ENCODE data around the gene LRRC14B. TPM values are rescaled to one million over a fixed set of nuclear protein-coding genes. Genes with fewer than 3 reads are reported as not detected.

Gene LRRC14B
- total RNA-seq, 1 experiment from 2014 or later = 0.82 TPM

- H3K4me3 ChIP-seq (ENCODE audit: low read depth in 2 of 2, low read length in 2 of 2) = no peak overlapping the region
- no TSS peak for BruUV-seq (replicated peaks)
- no peak overlapping the region for H3K27ac ChIP-seq (ENCODE audit: low read length)
- H3K27me3 ChIP-seq (ENCODE audit: control insufficient read depth, insufficient read depth, low read length) = no peaks in the 10 kb centered on the region
- TF ChIP-seq SIN3A (IDR thresholded peaks at IDR 0.05; ENCODE audit: borderline replicate concordance, insufficient read depth, low read depth, low read length) (no peak), TCF7L2 (IDR thresholded peaks at IDR 0.05; ENCODE audit: low read depth, low read length) (no peak), CTCF (IDR thresholded peaks at IDR 0.05) (no peak), REST (IDR thresholded peaks at IDR 0.05; ENCODE audit: insufficient read depth in 1 of 2, low read depth in 2 of 2, low read length in 1 of 2) (no peak), POLR2AphosphoS5 (IDR thresholded peaks at IDR 0.05; ENCODE audit: low read depth, low read length) (no peak)
- H3K4me1 ChIP-seq (ENCODE audit: control insufficient read depth, insufficient read depth, low read length) = peaks cover 37% of the 10 kb centered on the region
- DNase-seq (ENCODE audit: low read depth, low spot score) = no peak
- POLR2A ChIA-PET = no interaction called here
- no peaks in the 10 kb centered on the region for H3K9me3 ChIP-seq (ENCODE audit: control insufficient read depth, insufficient read depth, low read depth, low read length)
- in situ Hi-C loops (cut with HindIII; ENCODE audit: low pct_unique_long_range_greater_than_20kb, low sequenced_read_pairs) (no loop called here), intact Hi-C loops (cut with micrococcal nuclease; ENCODE audit: unreplicated experiment) (no loop called here)
- H3K36me3 ChIP-seq (ENCODE audit: control insufficient read depth, insufficient read depth, low read length) = no peaks in the 10 kb centered on the region
- CTCF ChIA-PET = no interaction called here
- ATAC-seq = no peak
These were observed 4.9 kb upstream of the LRRC14B start for GRCh38 chr5:186091-187041.

GRCh38 chr5:187042-187431 lies 4.3 kb upstream of the LRRC14B start:
- ChIA-PET POLR2A (no interaction called here), CTCF (no interaction called here)
- DNase-seq (ENCODE audit: low read depth, low spot score) (no peak), ATAC-seq (no peak)
- TF ChIP-seq TCF7L2 (IDR thresholded peaks at IDR 0.05; ENCODE audit: low read depth, low read length) = no peak
- no peak for TF ChIP-seq SIN3A (IDR thresholded peaks at IDR 0.05; ENCODE audit: borderline replicate concordance, insufficient read depth, low read depth, low read length)
- TF ChIP-seq POLR2AphosphoS5 (IDR thresholded peaks at IDR 0.05; ENCODE audit: low read depth, low read length) = no peak
- TF ChIP-seq REST (IDR thresholded peaks at IDR 0.05; ENCODE audit: insufficient read depth in 1 of 2, low read depth in 2 of 2, low read length in 1 of 2) = no peak
- no peak for TF ChIP-seq CTCF (IDR thresholded peaks at IDR 0.05)
- Histone ChIP-seq H3K36me3 (ENCODE audit: control insufficient read depth, insufficient read depth, low read length) (no peaks in the 10 kb centered on the region), H3K4me3 (ENCODE audit: low read depth in 2 of 2, low read length in 2 of 2) (no peak overlapping the region), H3K4me1 (ENCODE audit: control insufficient read depth, insufficient read depth, low read length) (peaks cover 40% of the 10 kb centered on the region), H3K27ac (ENCODE audit: low read length) (no peak overlapping the region), H3K9me3 (ENCODE audit: control insufficient read depth, insufficient read depth, low read depth, low read length) (no peaks in the 10 kb centered on the region), H3K27me3 (ENCODE audit: control insufficient read depth, insufficient read depth, low read length) (no peaks in the 10 kb centered on the region)
- in situ Hi-C loops (cut with HindIII; ENCODE audit: low pct_unique_long_range_greater_than_20kb, low sequenced_read_pairs) = no loop called here
- intact Hi-C loops (cut with micrococcal nuclease; ENCODE audit: unreplicated experiment) = no loop called here
- BruUV-seq (replicated peaks) = no TSS peak
